ENCODE measurements around the gene PKNOX2. TPM values are rescaled to one million over a fixed set of nuclear protein-coding genes. Genes with fewer than 3 reads are reported as not detected.

PKNOX2 gene
- total and polyA plus RNA-seq, 9 of the 15 experiments (the other 6 are each of a cell fraction or from before 2014, with no cell fraction given) = not detected

GRCh38 chr11:125154378-125155099, 10.0 kb upstream of the PKNOX2 start:
- ChIA-PET POLR2A (interaction anchor here (0.6 kb wide), 1 partner anchor 52 kb away, joined by 3 read pairs; no protein-coding TSS in a partner anchor), CTCF (ENCODE audit: low intra/inter-chr PET ratio) (no interaction called here)
- 0% methylated on average over 7 of the region's 7 CpGs for WGBS (ENCODE audit: insufficient coverage, low coverage, missing lambda C conversion rate)
- FAIRE-seq = no peak
- H3K4me2 ChIP-seq (ENCODE audit: insufficient read depth, low read length) = no peak overlapping the region
- no peaks in the 10 kb centered on the region for H3K4me1 ChIP-seq (replicated peaks in 1 of 2; ENCODE audit: control insufficient read depth in 2 of 2, insufficient read depth in 2 of 2, low read length in 2 of 2)
- ATAC-seq = no peak
- in situ Hi-C loops (cut with MboI) = no loop called here
- no peak overlapping the region for H3K27ac ChIP-seq (ENCODE audit: extremely low read depth, low read depth, low read length)
- H3K9ac ChIP-seq (ENCODE audit: insufficient read depth in 1 of 2, low read depth in 2 of 2, low read length in 2 of 2) = no peak overlapping the region
- TF ChIP-seq SMARCA4 (IDR thresholded peaks at IDR 0.05) (no peak), ZKSCAN1 (IDR thresholded peaks at IDR 0.05; ENCODE audit: low read depth, low read length) (no peak), KAT7 (CRISPR knock-in tag; IDR thresholded peaks at IDR 0.05; ENCODE audit: borderline replicate concordance) (no peak)
- H3K79me2 ChIP-seq (ENCODE audit: control insufficient read depth, insufficient read depth, low read length) = no peaks in the 10 kb centered on the region
- no peak for DNase-seq (ENCODE audit: extremely low read depth in 1 of 4, low spot score in 3 of 4)
- BruUV-seq (replicated peaks) = no TSS peak
- no peaks in the 10 kb centered on the region for H3K36me3 ChIP-seq (ENCODE audit: control insufficient read depth, insufficient read depth, low read length)
- no peak overlapping the region for H2AFZ ChIP-seq (ENCODE audit: low read depth, low read length)
- H3K4me3 ChIP-seq = no peak overlapping the region
- no peaks in the 10 kb centered on the region for H3K9me1 ChIP-seq (ENCODE audit: control insufficient read depth, insufficient read depth, low read length)
- H3K27me3 ChIP-seq (ENCODE audit: control insufficient read depth in 2 of 2, insufficient read depth in 2 of 2, low read length in 2 of 2) = peaks cover 4 to 41% of the 10 kb centered on the region in 2 experiments
- intact Hi-C loops (cut with micrococcal nuclease) = no loop called here
- no peaks in the 10 kb centered on the region for H4K20me1 ChIP-seq (replicated peaks; ENCODE audit: control insufficient read depth, insufficient read depth, low read length)
- H3K9me3 ChIP-seq (replicated peaks; ENCODE audit: control insufficient read depth, insufficient read depth, low read depth, low read length) = no peaks in the 10 kb centered on the region; the same call in 1 of the 2 replicates

- in situ Hi-C loops (cut with MboI) (no loop called here), intact Hi-C loops (cut with micrococcal nuclease) (no loop called here)
- Histone ChIP-seq H3K27me3 (ENCODE audit: control insufficient read depth in 2 of 2, insufficient read depth in 2 of 2, low read length in 2 of 2) (peaks cover 4 to 41% of the 10 kb centered on the region in 2 experiments), H2AFZ (ENCODE audit: low read depth, low read length) (no peak overlapping the region), H3K4me3 (no peak overlapping the region), H3K36me3 (ENCODE audit: control insufficient read depth, insufficient read depth, low read length) (no peaks in the 10 kb centered on the region), H4K20me1 (replicated peaks; ENCODE audit: control insufficient read depth, insufficient read depth, low read length) (no peaks in the 10 kb centered on the region), H3K4me2 (ENCODE audit: insufficient read depth, low read length) (no peak overlapping the region), H3K9ac (ENCODE audit: insufficient read depth in 1 of 2, low read depth in 2 of 2, low read length in 2 of 2) (no peak overlapping the region), H3K9me1 (ENCODE audit: control insufficient read depth, insufficient read depth, low read length) (no peaks in the 10 kb centered on the region), H3K9me3 (replicated peaks; ENCODE audit: control insufficient read depth, insufficient read depth, low read depth, low read length) (no peaks in the 10 kb centered on the region; the same call in 1 of the 2 replicates), H3K27ac (ENCODE audit: extremely low read depth, low read depth, low read length) (no peak overlapping the region), H3K4me1 (replicated peaks in 1 of 2; ENCODE audit: control insufficient read depth in 2 of 2, insufficient read depth in 2 of 2, low read length in 2 of 2) (no peaks in the 10 kb centered on the region), H3K79me2 (ENCODE audit: control insufficient read depth, insufficient read depth, low read length) (no peaks in the 10 kb centered on the region)
- TF ChIP-seq THAP12 (CRISPR knock-in tag; IDR thresholded peaks at IDR 0.05) = no peak
- TF ChIP-seq ELF4 (CRISPR knock-in tag; IDR thresholded peaks at IDR 0.05) = 0 out of 2 replicates have a peak, but pooled peaks have one; percentile 9
- no peak for TF ChIP-seq ZC3H4 (CRISPR knock-in tag; IDR thresholded peaks at IDR 0.05; ENCODE audit: borderline replicate concordance)
- ChIA-PET CTCF (ENCODE audit: low intra/inter-chr PET ratio) (no interaction called here), POLR2A (no interaction called here)
- no TSS peak for BruUV-seq (replicated peaks)
- WGBS (ENCODE audit: insufficient coverage, low coverage, missing lambda C conversion rate) = 0% methylated on average over 5 of the region's 6 CpGs
- ATAC-seq (no peak), DNase-seq (ENCODE audit: extremely low read depth in 1 of 4, low spot score in 3 of 4) (no peak), FAIRE-seq (no peak)
These were observed 9.5 kb upstream of the PKNOX2 start for GRCh38 chr11:125155100-125155444.
